Prostate gland (tissue), 2 donors: ENCODE results near the gene MTMR3.

Experiments
- CTCF ChIP-seq, 4 experiments: fragments of 200-600 bp in 2 of 4; fragments of 450-650 bp in 2 of 4; sonication (generic) in 2 of 4; IDR thresholded peaks; 1 replicate in 3 of 4; 2 replicates in 1 of 4; pipeline ENCODE4 v1.5.1; 2016 to 2019; ENCODE audit warnings: antibody characterized with exemption in 4 of 4, mild to moderate bottlenecking in 2 of 4, moderate library complexity in 2 of 4
- POLR2A ChIP-seq: fragments of 450-650 bp; IDR thresholded peaks from one replicate; pipeline ENCODE4 v1.6.1; 2016; ENCODE audit warnings: antibody characterized with exemption, mild to moderate bottlenecking
- POLR2AphosphoS5 ChIP-seq: sonication (generic); formaldehyde crosslinking; IDR thresholded peaks from one replicate; pipeline ENCODE4 v1.6.1; 2017; ENCODE audit warnings: antibody characterized with exemption

DNA sequence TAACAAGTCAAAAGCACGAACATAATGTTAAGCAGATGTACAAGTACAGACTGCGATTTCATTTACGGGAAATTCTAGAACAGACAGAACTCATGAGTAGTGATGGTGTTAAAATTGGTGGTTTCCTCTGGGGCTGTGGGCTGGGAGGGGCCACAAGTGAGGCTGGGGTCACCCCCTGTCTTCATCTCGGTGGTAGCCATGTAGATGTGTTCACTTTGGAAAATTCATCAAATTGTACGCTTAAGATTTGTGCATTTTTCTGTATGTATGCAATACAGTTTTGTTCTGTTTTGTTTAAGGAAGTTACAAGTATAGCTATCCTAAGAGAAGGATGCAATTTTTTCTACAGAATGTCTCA lies 44.4 kb upstream of the MTMR3 start:
- TF ChIP-seq CTCF (IDR thresholded peaks at IDR 0.05): no peak
- no peak for TF ChIP-seq POLR2AphosphoS5
- no peak for TF ChIP-seq POLR2A
